ENCODE data around the gene ARPP21.

DNA sequence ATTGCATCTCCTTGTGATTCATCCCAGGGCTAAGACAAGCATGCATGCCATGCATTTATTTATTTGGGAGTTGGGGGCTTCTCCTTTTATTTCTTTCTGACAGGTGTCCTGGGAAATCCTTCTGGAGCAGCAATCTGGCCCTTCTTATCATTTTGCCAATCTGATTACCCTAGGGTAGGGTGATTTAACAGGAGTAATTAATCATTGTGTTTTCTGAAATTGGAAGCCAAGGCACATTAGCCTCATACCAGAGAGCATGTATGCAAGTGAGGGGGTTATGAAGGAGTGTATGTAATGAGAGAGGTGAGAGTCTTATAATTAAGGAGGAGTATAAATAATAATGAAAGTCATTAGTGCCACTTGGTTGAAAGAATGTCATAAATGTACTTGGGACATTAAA is 37.4 kb upstream of the ARPP21 start:
- TF ChIP-seq PKNOX1 (IDR thresholded peaks at IDR 0.05): no peak
- TF ChIP-seq L3MBTL2 (conservative IDR thresholded peaks at IDR 0.05): no peak
- no peak for TF ChIP-seq ARNT (IDR thresholded peaks at IDR 0.05)
- no peak for TF ChIP-seq SP1 (IDR thresholded peaks at IDR 0.05)
- TF ChIP-seq FOXA1 (IDR thresholded peaks at IDR 0.05): no peak
- TF ChIP-seq NFRKB (IDR thresholded peaks at IDR 0.05): no peak
- no peak for TF ChIP-seq BHLHE40 (IDR thresholded peaks at IDR 0.05; ENCODE audit: borderline replicate concordance)
- no peak for TF ChIP-seq SUZ12 (IDR thresholded peaks at IDR 0.05)
